Testis (tissue), 2 donors: ENCODE data around the gene THSD1.

Experiments used
- CTCF ChIP-seq, 3 experiments: fragments of 450-650 bp in 2 of 3; fragments of 200-600 bp in 1 of 3; sonication (generic) in 1 of 3; IDR thresholded peaks; one replicate each; pipeline ENCODE4 v1.5.1; 2016 to 2019; ENCODE audit warnings: antibody characterized with exemption in 3 of 3, mild to moderate bottlenecking in 2 of 3, moderate library complexity in 1 of 3
- POLR2A ChIP-seq: fragments of 450-650 bp; IDR thresholded peaks from one replicate; pipeline ENCODE4 v1.6.1; 2017; ENCODE audit warnings: antibody characterized with exemption, mild to moderate bottlenecking, moderate library complexity

- TF ChIP-seq CTCF (IDR thresholded peaks at IDR 0.05) (no peak), POLR2A (no peak)
These were observed 22.6 kb downstream of the THSD1 start for GRCh38 chr13:52383366-52383765.
